ENCODE data around the gene SYT2. TPM values are rescaled to one million over a fixed set of nuclear protein-coding genes. Genes with fewer than 3 reads are reported as not detected.

Gene SYT2
- total RNA-seq, 4 donors from 2014 or later, result 0.11 to 0.19 TPM; not detected in 2

DNA sequence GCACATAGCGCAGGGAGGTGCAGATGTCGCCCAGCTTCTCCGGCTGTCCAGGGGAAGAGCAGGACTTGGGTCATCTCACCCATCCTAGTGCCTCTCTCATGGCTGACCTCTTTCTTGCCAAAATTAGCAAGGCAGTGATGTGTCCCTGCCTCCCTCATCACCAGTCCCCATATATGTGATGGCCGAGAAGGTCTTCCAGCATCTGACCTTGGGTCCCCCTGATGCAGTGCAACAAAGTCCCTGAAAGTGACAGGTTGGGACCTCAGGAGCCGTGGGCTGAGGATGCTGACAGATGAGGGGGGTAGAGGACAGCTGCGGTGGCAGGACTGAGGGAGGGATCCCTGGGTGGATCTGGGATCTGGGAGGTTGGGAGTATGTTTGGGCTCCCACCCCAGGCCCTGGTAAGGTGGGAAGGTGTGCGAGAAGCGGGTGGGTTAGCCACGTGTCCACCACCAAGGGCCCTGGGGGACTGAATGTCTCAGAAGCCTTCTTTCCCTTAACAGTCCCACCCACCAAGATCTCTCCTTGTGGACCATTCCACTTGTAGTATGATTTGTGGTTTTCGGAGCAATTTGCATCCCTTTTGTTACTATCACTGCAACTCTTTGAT, 109.7 kb downstream of the SYT2 start:
- intact Hi-C loops (cut with DNase I), result loop anchor here (2.0 kb wide), 1 partner anchor 96 kb away; no protein-coding TSS in a partner anchor
- Histone ChIP-seq H3K36me3 (peaks cover 7 to 68% (median 34%) of the 10 kb centered on the region in 4 donors), H3K27ac (replicated peaks in 1 of 4) (peak overlapping the region in 1 of 4 donors; percentile 60)

DNA sequence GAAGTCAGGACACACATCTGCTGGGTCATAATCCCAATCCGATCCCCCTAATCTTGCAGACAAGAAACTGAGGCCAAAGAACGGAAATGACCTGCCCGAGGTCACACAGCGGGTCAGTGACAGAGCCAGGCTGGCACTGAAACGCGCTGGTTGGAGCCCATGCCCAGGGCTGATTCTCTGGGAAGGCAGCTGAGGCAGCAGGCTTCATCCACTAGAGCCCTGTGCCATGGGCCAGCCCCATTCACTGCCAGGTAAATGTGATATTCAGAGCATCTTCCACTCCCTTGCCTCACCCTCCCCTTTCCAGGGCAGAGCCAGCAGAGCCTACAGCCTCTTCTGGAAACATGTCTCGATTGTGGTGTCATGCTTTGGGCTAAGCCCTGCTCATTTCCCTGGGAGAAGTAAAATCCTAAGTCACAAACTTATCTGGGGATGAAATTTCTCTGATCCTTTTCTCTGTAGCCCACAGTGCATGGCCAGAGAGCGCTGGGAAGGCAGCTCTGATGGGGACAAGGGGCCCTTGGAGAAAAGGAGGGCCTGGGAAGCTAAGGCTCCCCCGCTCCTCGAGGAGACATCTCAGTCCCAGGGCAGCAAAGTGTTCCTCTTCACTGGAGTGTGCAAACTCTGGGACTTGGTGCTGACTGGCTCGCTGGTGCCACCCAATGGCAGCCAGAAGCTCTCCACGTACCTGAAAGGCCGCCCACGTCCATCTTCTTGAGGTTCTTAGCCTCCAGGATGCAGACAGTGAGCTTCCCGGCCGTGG, 110.4 kb downstream of the SYT2 start:
- H3K9me3 ChIP-seq, result no peaks in the 10 kb centered on the region
- intact Hi-C loops (cut with DNase I), result loop anchor here (2.0 kb wide), 1 partner anchor 95 kb away; no protein-coding TSS in a partner anchor
- WGBS, result 65% methylated on average over 10 of the region's 16 CpGs
- H3K36me3 ChIP-seq, result peaks cover 7 to 67% (median 32%) of the 10 kb centered on the region in 4 donors
- H3K4me3 ChIP-seq, result no peak overlapping the region
- H3K4me1 ChIP-seq, result peaks cover 6 to 14% (median 10%) of the 10 kb centered on the region in 4 donors
- DNase-seq (ENCODE audit: extremely low spot score), result peak; percentile 94
- no peaks in the 10 kb centered on the region for H3K27me3 ChIP-seq
- TF ChIP-seq POLR2AphosphoS5 (IDR thresholded peaks at IDR 0.05) (peak; percentile 18 to 43), POLR2A (IDR thresholded peaks at IDR 0.05; ENCODE audit: low read depth) (no peak)
- TF ChIP-seq, protein P1, sequence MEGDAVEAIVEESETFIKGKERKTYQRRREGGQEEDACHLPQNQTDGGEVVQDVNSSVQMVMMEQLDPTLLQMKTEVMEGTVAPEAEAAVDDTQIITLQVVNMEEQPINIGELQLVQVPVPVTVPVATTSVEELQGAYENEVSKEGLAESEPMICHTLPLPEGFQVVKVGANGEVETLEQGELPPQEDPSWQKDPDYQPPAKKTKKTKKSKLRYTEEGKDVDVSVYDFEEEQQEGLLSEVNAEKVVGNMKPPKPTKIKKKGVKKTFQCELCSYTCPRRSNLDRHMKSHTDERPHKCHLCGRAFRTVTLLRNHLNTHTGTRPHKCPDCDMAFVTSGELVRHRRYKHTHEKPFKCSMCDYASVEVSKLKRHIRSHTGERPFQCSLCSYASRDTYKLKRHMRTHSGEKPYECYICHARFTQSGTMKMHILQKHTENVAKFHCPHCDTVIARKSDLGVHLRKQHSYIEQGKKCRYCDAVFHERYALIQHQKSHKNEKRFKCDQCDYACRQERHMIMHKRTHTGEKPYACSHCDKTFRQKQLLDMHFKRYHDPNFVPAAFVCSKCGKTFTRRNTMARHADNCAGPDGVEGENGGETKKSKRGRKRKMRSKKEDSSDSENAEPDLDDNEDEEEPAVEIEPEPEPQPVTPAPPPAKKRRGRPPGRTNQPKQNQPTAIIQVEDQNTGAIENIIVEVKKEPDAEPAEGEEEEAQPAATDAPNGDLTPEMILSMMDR (IDR thresholded peaks at IDR 0.05), result peak; percentile 83 to 90 (median 88)
- peak overlapping the region; percentile 51 to 60 (median 57) for H3K27ac ChIP-seq (replicated peaks in 1 of 4)

More for the DNA sequence above, 109.7 kb downstream of the SYT2 start:
- no peak for TF ChIP-seq EP300 (IDR thresholded peaks at IDR 0.05)
- no peak for TF ChIP-seq POLR2A (IDR thresholded peaks at IDR 0.05; ENCODE audit: low read depth)
- TF ChIP-seq POLR2AphosphoS5 (IDR thresholded peaks at IDR 0.05), result no peak
- TF ChIP-seq, protein P1 (IDR thresholded peaks at IDR 0.05), result no peak
- H3K4me1 ChIP-seq, result peaks cover 6 to 14% (median 10%) of the 10 kb centered on the region in 4 donors
- H3K9me3 ChIP-seq, result no peaks in the 10 kb centered on the region
- no peaks in the 10 kb centered on the region for H3K27me3 ChIP-seq
- DNase-seq (ENCODE audit: extremely low spot score), result no peak
- no peak overlapping the region for H3K4me3 ChIP-seq
- WGBS, result 96% methylated on average over 5 of the region's 10 CpGs

DNA sequence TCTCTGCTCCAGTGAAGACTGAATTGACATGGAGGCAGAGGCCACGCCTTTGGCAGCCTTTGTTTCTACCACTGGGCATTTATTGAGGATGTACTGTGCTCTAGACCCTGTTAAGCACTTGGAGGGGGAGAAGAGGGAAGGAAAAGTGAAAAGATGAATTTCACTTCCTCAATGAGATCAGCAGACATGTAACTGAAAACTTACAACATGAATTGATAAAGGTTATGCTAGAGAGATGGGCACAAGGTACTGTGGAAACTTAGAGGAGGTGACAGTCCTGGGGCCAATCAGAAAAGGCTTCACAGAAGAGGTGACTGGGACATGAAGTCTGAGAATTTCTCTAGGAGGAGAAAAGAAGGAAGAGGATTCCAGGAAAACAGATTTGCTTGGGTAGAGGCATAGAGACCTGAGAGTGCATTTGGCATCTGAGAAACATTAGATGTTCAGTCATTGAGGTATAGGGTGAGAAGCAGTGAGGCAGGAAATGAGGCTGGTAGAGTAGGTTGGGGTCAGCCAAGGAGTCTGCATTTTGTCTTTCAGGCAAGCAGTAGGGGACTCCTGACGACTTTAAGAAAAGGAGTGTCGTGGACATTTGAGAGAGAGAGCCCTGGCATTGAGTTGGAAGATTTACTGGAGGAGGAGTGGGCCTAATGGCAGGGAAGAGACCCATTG, 113.0 kb downstream of the SYT2 start:
- Histone ChIP-seq H3K9me3 (no peaks in the 10 kb centered on the region), H3K4me3 (no peak overlapping the region), H3K27me3 (no peaks in the 10 kb centered on the region), H3K4me1 (peaks cover 20 to 27% (median 25%) of the 10 kb centered on the region in 4 donors), H3K27ac (replicated peaks in 1 of 4) (no peak overlapping the region), H3K36me3 (peaks cover 0 to 56% (median 12%) of the 10 kb centered on the region in 4 donors)
- TF ChIP-seq EP300 (IDR thresholded peaks at IDR 0.05), result no peak
- no peak for TF ChIP-seq POLR2AphosphoS5 (IDR thresholded peaks at IDR 0.05)
- no peak for TF ChIP-seq POLR2A (IDR thresholded peaks at IDR 0.05; ENCODE audit: low read depth)
- TF ChIP-seq, protein P1 (IDR thresholded peaks at IDR 0.05), result no peak
- intact Hi-C loops (cut with DNase I), result no loop called here
- no peak for DNase-seq (ENCODE audit: extremely low spot score)
- WGBS, result 97% methylated on average over 3 of the region's 3 CpGs

DNA sequence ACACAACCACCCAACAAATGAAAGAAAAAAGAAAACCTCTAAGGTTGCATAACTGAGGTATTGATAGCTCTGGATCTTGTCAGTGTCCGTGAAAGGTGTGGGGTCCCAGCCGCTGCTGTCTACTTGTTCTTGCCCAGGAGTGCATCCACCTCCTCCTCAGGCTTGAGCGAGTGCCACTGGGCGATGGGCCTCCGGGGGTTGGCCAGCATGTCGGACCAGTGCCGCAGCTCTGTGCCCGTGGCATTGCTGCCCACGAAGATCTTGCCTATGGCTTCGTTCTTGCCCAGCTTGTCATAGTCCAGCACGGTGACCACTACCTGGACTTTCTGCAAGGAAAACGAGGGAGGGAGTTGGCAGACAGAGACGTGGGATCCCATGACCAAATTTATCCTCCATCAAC, 113.6 kb downstream of the SYT2 start:
- WGBS, result 95% methylated on average over 13 of the region's 13 CpGs
- Histone ChIP-seq H3K36me3 (peaks cover 0 to 50% (median 11%) of the 10 kb centered on the region in 4 donors), H3K9me3 (no peaks in the 10 kb centered on the region), H3K4me1 (peaks cover 20 to 33% (median 28%) of the 10 kb centered on the region in 4 donors), H3K4me3 (no peak overlapping the region), H3K27ac (replicated peaks in 1 of 4) (no peak overlapping the region), H3K27me3 (no peaks in the 10 kb centered on the region)
- intact Hi-C loops (cut with DNase I), result no loop called here
- DNase-seq (ENCODE audit: extremely low spot score), result no peak
- TF ChIP-seq EP300 (IDR thresholded peaks at IDR 0.05) (no peak), POLR2AphosphoS5 (IDR thresholded peaks at IDR 0.05) (peak in 1 of 2 donors; percentile 26)

DNA sequence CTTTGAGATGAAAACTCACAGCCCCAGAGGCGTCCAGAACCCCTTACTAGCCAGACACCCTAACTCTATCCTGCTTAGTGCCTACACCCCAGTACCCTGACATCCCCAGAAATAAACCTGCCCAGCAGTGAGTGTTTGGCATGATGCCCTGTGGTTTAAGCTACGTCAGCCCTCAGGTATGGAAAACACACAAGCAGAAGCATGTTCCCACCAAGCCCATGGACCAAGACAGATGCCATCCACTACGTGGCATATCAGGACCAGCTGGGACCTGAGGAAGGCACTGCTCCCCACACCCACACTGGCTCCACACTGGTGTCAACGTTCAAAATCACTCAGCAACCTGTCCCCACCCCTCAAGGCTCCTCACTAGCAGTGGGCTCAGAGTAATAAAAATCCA, 116.4 kb downstream of the SYT2 start:
- TF ChIP-seq POLR2AphosphoS5 (IDR thresholded peaks at IDR 0.05), result no peak
- TF ChIP-seq, protein P1 (IDR thresholded peaks at IDR 0.05), result no peak
- no peak for TF ChIP-seq EP300 (IDR thresholded peaks at IDR 0.05)
- no peak for TF ChIP-seq POLR2A (IDR thresholded peaks at IDR 0.05; ENCODE audit: low read depth)
- H3K27me3 ChIP-seq, result no peaks in the 10 kb centered on the region
- 88% methylated on average over 1 of the region's 4 CpGs for WGBS
- H3K4me1 ChIP-seq, result peaks cover 34 to 46% (median 43%) of the 10 kb centered on the region in 4 donors
- intact Hi-C loops (cut with DNase I), result no loop called here
- H3K36me3 ChIP-seq, result peaks cover 0 to 31% (median 10%) of the 10 kb centered on the region in 4 donors
- H3K27ac ChIP-seq (replicated peaks in 1 of 4), result peak overlapping the region in 2 of 4 donors; percentile 54 to 56
- no peaks in the 10 kb centered on the region for H3K9me3 ChIP-seq
- no peak for DNase-seq (ENCODE audit: extremely low spot score)
- H3K4me3 ChIP-seq, result no peak overlapping the region

Data from esophagus muscularis mucosa (tissue), 4 donors.